Smooth muscle cell (in vitro differentiated cells): ENCODE data around the gene CLDN14. TPM values are rescaled to one million over a fixed set of nuclear protein-coding genes. Genes with fewer than 3 reads are reported as not detected.

Experiments
- DNase-seq: peaks from one replicate; lab custom pipeline; 2025; ENCODE audit not compliant: unreplicated experiment; lab: John Stamatoyannopoulos, UW
- H2AFZ ChIP-seq: fragments of 200-600 bp; sonication (generic); 2 replicates; pipeline ENCODE4 v1.6.0; 2016; ENCODE audit warnings: antibody characterized with exemption, low read depth, mild to moderate bottlenecking
- H3F3A ChIP-seq: fragments of 200-600 bp; sonication (generic); 2 replicates; pipeline ENCODE4 v1.6.0; 2017; ENCODE audit warnings: antibody characterized with exemption, low read depth
- H3K27ac ChIP-seq: fragments of 200-600 bp; sonication (generic); 2 replicates; pipeline ENCODE4 v1.5.1; 2016; ENCODE audit warnings: low read depth, mild to moderate bottlenecking
- H3K27me3 ChIP-seq: fragments of 200-600 bp; sonication (generic); 2 replicates; pipeline ENCODE4 v1.6.1; 2016; ENCODE audit warnings: low read depth, mild to moderate bottlenecking
- H3K36me3 ChIP-seq: fragments of 200-600 bp; sonication (generic); 2 replicates; pipeline ENCODE4 v1.5.1; 2016; ENCODE audit warnings: low read depth
- H3K4me1 ChIP-seq: fragments of 200-600 bp; sonication (generic); 2 replicates; pipeline ENCODE4 v1.5.1; 2016; ENCODE audit warnings: low read depth
- H3K4me2 ChIP-seq: fragments of 200-600 bp; sonication (generic); 2 replicates; pipeline ENCODE4 v1.6.0; 2016; ENCODE audit warnings: mild to moderate bottlenecking
- H3K4me3 ChIP-seq: fragments of 200-600 bp; sonication (generic); 2 replicates; pipeline ENCODE4 v1.5.1; 2016; ENCODE audit warnings: mild to moderate bottlenecking
- H3K79me2 ChIP-seq: fragments of 200-600 bp; sonication (generic); 2 replicates; pipeline ENCODE4 v1.6.0; 2016; ENCODE audit warnings: low read depth, mild to moderate bottlenecking
- H3K9ac ChIP-seq: fragments of 200-600 bp; sonication (generic); 2 replicates; pipeline ENCODE4 v1.6.0; 2016; ENCODE audit warnings: low read depth
- H3K9me3 ChIP-seq: fragments of 200-600 bp; sonication (generic); replicated peaks from 2 replicates; pipeline ENCODE4 v1.5.1; 2016; ENCODE audit warnings: low read depth
- H4K20me1 ChIP-seq: fragments of 200-600 bp; sonication (generic); 2 replicates; pipeline ENCODE4 v1.6.0; 2016; ENCODE audit warnings: low read depth
- CTCF ChIP-seq: fragments of 200-600 bp; sonication (generic); IDR thresholded peaks from 2 replicates; pipeline ENCODE4 v1.5.1; 2017; ENCODE audit warnings: borderline replicate concordance, mild to moderate bottlenecking, antibody characterized with exemption; ENCODE audit not compliant: insufficient read depth, poor library complexity, severe bottlenecking
- WGBS: methylation state at CpG from one replicate; pipeline ENCODE4 v1.1.7; 2016; ENCODE audit warnings: low lambda C conversion rate; 5-methylcytosine and 5-hydroxymethylcytosine counted together
- polyA plus RNA-seq: library from polyadenylated mRNA; unstranded; fragments of >200 nt; fragmentation: Nextera tagmentation; extraction: Ambion mirVana; gene quantifications from 2 replicates; pipeline ENCODE4 v1.2.1, GENCODE V29; 2016
- total RNA-seq: library from RNA; depleted of rRNA; stranded (reverse); fragments of >200 nt; gene quantifications from 2 replicates; pipeline ENCODE4 v1.2.3, GENCODE V29; 2014

CLDN14 gene
- total and polyA plus RNA-seq, 2 experiments from 2014 or later = not detected

GRCh38 chr21:36464590-36464989 lies 15.3 kb downstream of the CLDN14 start:
- WGBS = 94% methylated on average over 3 of the region's 3 CpGs

GRCh38 chr21:36463991-36464390 lies 15.9 kb downstream of the CLDN14 start:
- Histone ChIP-seq H3K9ac (no peak overlapping the region), H3K4me1 (no peaks in the 10 kb centered on the region), H3K27ac (no peak overlapping the region), H2AFZ (no peak overlapping the region), H3K4me3 (no peak overlapping the region), H3K36me3 (no peaks in the 10 kb centered on the region), H3F3A (no peaks in the 10 kb centered on the region), H3K9me3 (no peaks in the 10 kb centered on the region), H3K4me2 (no peak overlapping the region), H4K20me1 (no peaks in the 10 kb centered on the region), H3K27me3 (no peaks in the 10 kb centered on the region), H3K79me2 (no peaks in the 10 kb centered on the region)
- DNase-seq = no peak
- no peak for TF ChIP-seq CTCF
- WGBS = 87% methylated on average over 10 of the region's 10 CpGs

More at GRCh38 chr21:36464590-36464989, 15.3 kb downstream of the CLDN14 start:
- Histone ChIP-seq H3K27ac (no peak overlapping the region), H3K4me1 (no peaks in the 10 kb centered on the region), H3K4me2 (no peak overlapping the region), H3K27me3 (no peaks in the 10 kb centered on the region), H3F3A (peaks cover 3% of the 10 kb centered on the region), H3K9ac (no peak overlapping the region), H3K9me3 (no peaks in the 10 kb centered on the region), H2AFZ (no peak overlapping the region), H3K79me2 (no peaks in the 10 kb centered on the region), H3K4me3 (no peak overlapping the region), H4K20me1 (no peaks in the 10 kb centered on the region), H3K36me3 (no peaks in the 10 kb centered on the region)
- TF ChIP-seq CTCF = no peak
- no peak for DNase-seq

DNA sequence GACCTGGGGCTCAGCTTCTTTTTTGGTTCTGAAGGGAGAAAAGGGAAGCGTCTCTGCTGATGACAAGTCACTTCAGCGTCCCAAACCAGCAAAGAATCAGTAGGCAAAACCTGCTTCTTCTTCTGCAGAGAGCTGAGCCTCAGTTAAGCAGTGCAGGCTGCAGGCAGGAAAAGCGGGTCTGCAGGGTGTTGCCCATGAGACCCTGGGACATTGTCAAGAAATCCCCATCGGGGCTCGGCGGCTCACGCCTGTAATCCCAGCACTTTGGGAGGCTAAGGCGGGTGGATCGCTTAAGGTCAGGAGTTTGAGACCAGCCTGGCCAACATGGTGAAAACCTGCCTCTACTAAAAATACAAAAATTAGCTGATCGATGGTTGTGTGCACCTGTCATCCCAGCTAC lies 16.7 kb downstream of the CLDN14 start:
- Histone ChIP-seq H3K79me2 (no peaks in the 10 kb centered on the region), H3K27ac (no peak overlapping the region), H3K9ac (no peak overlapping the region), H3K27me3 (no peaks in the 10 kb centered on the region), H3F3A (no peaks in the 10 kb centered on the region), H2AFZ (no peak overlapping the region), H3K36me3 (no peaks in the 10 kb centered on the region), H3K9me3 (no peaks in the 10 kb centered on the region), H3K4me1 (no peaks in the 10 kb centered on the region), H3K4me3 (no peak overlapping the region), H3K4me2 (no peak overlapping the region), H4K20me1 (no peaks in the 10 kb centered on the region)
- no peak for TF ChIP-seq CTCF
- DNase-seq = no peak
- 95% methylated on average over 9 of the region's 10 CpGs for WGBS

DNA sequence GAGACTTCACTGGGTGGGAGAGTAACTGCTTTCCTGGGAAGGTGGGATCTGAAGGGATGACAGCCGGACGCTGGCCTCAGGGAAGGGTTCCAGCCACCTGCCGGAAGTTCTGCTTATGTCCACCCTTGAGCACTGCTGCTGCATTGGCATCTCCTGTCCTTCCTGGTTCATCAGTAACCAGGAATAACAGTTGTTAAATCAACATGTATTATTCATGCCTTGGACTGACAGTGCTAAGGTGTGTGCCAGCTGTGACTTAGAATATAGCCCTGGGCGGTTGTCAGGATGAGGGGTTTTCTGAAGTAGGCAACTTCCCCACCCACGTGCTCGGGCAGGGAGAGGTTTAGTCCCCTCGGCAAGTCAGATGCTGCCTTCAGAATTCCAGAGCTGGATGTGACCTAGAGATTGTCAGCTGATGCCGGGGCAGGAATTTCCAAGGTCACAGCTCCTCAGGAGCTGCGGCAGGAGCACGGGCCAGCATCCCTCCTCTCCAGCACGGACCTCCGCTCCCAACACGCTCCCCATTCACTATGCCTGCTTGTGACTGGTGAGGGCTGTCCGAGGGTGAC lies 17.9 kb downstream of the CLDN14 start:
- H3K79me2 ChIP-seq = no peaks in the 10 kb centered on the region
- H3F3A ChIP-seq = no peaks in the 10 kb centered on the region
- H3K27ac ChIP-seq = no peak overlapping the region
- H3K27me3 ChIP-seq = no peaks in the 10 kb centered on the region
- no peak for DNase-seq
- H3K9me3 ChIP-seq = no peaks in the 10 kb centered on the region
- no peak overlapping the region for H2AFZ ChIP-seq
- no peak overlapping the region for H3K4me2 ChIP-seq
- no peak overlapping the region for H3K4me3 ChIP-seq
- no peak for TF ChIP-seq CTCF
- no peaks in the 10 kb centered on the region for H4K20me1 ChIP-seq
- WGBS = 62% methylated on average over 14 of the region's 14 CpGs
- no peaks in the 10 kb centered on the region for H3K36me3 ChIP-seq
- no peaks in the 10 kb centered on the region for H3K4me1 ChIP-seq
- no peak overlapping the region for H3K9ac ChIP-seq
